OCI-M1 (cell line): ENCODE results near the gene MGMT.
"Not testable (repeated sequence)": the region's sequence is repeated elsewhere in the genome, so short reads cannot be mapped to it uniquely, and the experiment has no call there.

Experiments used
- DNase-seq: peaks from one replicate; lab custom pipeline; 2025; lab: John Stamatoyannopoulos, UW

MGMT gene

DNA sequence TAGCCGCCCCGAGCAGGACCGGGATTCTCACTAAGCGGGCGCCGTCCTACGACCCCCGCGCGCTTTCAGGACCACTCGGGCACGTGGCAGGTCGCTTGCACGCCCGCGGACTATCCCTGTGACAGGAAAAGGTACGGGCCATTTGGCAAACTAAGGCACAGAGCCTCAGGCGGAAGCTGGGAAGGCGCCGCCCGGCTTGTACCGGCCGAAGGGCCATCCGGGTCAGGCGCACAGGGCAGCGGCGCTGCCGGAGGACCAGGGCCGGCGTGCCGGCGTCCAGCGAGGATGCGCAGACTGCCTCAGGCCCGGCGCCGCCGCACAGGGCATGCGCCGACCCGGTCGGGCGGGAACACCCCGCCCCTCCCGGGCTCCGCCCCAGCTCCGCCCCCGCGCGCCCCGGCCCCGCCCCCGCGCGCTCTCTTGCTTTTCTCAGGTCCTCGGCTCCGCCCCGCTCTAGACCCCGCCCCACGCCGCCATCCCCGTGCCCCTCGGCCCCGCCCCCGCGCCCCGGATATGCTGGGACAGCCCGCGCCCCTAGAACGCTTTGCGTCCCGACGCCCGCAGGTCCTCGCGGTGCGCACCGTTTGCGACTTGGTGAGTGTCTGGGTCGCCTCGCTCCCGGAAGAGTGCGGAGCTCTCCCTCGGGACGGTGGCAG lies at the start of gene MGMT:
MGMT (plus strand) TSS at position 539 of the 656 bp plus-strand sequence.
- DNase-seq, result no peak

DNA sequence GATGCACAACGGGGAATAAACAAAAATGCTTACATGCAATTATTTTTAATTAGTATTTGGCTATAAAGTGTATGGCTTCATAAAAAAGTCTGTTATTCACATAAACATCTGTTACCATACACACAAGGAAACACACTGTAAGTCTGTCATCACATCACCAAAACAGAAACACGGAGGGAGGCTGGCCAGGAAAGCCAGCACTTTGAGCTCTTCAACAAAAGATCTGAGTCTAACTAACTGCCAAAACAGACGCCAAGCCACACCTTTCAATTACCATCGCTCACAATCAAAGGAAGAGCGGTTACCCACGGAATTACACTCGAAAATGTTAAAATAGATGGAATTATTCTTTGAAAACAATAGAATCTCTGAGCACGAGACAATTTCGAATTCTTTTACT lies 49.2 kb upstream of the MGMT start:
- no peak for DNase-seq

DNA sequence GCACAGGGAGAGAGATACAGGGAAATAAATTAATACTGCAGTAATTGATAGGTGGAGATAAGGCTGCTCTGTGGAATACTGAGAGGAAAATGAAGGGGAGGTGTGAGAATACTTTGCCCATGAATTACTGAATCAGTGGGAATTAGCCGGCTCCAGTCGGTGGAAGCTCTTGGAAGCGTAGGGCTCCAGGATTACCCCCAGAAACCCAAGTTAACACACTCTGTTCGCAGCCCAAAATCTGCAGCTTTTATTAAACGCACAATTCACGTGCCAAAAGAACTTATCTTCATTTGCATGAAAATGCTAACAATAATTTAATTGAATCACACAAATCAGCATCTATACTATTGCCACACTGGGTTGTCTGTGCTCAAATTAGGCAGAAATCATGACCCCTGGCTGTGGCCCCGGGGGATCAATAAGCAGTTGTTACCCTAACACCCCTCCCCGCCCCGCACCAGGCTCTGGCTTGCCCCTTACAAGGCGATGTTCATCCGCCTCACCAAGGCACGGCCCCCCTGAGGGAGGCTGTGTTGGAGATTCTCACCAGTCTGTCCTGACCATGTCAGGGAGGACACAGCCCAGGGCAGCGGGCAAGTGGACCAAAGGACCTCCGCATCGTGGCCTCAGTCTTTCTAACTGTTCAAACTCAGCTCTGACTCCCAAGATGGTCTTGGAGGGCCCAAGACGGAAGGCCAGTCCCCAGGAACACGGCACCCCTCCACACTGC lies 48.4 kb upstream of the MGMT start:
- DNase-seq, result no peak

DNA sequence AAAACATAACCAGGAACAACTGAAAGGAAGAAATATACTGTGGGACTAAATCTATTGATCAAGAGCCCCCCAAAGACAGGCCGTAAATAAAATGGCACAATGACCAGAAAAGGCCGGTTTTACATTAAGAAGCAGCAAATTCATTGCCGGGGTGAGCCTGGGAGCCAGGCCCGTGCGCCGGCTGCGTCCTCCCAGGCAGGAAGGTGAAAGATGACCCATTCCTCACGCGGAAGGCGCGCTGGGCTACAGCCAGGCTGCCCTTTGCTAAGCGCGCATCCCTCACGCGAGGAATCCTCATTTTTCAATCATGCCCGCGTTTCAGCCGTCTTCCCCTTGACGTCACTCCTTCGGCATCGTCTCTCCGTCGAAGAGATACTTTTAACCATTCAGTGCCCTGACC lies 47.6 kb upstream of the MGMT start:
- no peak for DNase-seq

DNA sequence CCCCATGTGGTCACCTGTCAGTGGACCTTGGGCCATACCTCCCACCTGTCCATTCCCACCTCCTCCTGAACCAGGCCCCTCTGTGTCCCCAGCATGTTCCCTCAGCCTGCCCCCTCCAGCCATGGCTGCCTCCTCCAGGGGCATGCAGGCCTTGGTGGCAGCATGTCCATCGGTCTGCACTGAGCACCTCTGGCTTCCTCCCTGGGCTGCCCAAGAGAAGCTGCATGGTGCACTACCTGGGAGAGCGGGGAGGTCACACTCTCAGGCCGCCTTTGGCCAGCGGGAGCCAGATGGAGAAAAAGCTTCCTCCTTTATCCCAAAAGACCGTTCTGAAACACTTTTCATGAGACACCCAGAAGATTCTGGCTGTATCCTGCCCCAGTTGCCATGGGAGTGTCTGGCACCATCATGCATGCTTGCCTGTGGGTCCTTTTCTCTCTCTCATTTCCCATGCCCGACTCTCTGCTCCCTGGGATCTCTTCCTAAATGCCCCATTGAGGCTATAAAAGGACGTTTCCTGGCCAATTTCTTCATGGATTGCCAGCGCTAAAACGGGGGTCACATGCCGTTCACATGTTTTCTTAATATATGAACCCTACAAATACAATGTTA lies 45.5 kb upstream of the MGMT start:
- DNase-seq, result no peak

DNA sequence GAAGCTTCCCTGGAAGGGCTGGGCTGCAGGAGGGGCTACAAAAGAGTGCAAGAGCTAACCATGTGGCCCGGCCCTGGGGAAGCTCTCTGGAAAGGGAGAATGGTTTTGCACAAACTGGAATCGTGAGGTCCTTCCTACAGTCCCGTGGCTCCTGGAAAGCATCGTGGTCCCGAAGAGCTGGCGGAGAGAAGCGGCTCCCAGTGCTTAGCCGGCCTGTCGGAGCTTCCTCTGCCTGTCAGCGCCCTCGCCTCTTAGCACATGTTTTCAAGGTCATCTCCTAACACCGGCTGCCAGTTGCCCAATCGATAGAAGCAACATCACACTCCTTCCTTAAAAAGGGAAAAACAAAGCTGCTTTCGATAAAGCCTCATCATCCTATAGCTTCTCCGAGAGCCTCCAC lies 42.1 kb upstream of the MGMT start:
- DNase-seq, result no peak

DNA sequence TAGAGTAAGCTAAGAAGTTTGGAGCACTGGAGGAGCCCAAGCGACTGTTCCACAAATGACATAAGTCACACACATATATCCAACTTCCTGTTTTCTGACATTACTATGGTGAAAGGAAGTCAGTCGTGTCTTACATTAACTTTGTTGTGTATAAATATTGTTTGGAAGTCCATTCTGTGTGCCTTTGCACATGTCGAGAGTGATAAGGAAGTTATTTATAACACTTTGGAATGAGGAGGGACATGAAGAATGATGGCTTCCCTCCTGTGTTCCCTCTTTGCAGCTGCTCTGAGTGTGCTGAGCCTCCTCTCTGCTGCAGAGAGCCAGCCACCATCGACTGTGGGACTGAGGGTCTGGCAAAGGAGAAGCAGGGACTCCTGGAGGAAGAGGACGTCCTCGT lies 40.4 kb upstream of the MGMT start:
- DNase-seq, result no peak

DNA sequence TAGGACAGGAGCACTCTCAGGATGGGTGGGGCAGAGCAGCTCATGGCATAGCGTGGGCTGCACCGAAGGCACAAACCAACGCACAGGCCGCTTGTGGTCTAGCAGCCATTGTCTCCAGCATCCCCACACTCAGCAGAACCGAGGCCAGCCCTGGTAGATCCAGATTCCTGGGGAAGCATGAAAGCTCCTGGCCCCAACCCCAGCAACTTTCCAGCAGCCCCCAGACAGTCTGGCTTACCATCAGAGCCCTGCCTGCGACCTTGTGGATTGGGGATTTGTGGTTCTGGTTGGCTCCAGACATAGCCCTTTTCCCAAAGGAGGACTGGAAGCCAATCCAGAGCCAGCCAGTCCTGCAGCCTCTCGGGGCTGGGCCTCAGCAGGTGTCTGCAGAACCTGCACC lies 33.8 kb upstream of the MGMT start:
- no peak for DNase-seq

DNA sequence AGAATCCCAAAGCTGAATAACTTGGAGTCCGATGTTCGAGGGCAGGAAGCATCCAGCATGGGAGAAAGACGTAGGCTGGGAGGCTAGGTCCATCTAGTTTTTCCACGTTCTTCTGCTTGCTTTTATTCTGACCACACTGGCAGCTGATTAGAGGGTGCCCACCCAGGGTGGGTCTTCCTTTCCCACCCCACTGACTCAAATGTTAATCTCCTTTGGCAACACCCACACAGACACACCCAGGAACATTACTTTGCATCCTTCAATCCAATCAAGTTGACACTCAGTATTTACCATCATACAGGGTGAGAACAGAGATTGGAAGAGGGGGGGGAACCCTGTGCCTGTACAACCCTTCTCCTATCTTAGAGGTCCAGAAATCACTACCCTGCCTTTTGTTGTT lies 31.3 kb upstream of the MGMT start:
- DNase-seq, result not testable (repeated sequence)

DNA sequence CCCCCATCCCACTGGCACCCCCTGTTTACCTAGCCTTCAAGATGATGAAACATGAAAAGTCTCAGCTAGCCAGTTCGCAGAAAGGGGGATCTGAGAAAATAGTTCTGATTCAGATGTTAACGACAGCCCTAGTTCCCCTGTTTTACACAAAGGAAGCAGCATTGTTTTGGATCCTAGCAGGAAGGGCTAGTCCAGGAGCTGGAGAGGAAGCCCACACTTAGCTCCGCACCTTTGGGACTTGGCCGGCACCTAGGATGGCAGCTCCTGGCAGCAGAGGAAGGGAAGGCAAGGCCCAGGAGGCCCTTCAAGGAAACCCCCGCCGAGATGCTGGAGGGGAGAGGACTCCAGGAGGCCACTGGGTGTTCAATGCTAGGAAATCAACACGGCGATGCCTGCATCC lies 29.0 kb upstream of the MGMT start:
- no peak for DNase-seq

DNA sequence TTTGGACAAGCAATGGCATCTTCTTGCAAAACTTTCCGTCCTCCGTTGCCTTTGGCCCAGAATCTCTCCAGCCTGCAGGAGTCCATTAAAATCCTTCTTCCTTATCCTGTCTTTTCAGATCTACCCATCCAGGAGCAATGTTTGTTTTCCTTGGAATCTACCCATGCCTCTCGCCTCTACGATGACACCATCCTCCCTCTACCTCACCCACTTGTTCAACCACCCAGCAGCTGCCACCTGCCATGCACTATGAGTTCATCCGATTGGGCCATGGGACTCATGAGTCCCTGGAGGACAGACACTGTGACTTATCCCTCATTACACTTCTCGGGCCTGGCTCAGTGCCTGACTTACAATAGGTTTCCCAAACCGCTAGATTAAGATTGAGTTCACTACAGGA lies 26.8 kb upstream of the MGMT start:
- no peak for DNase-seq

DNA sequence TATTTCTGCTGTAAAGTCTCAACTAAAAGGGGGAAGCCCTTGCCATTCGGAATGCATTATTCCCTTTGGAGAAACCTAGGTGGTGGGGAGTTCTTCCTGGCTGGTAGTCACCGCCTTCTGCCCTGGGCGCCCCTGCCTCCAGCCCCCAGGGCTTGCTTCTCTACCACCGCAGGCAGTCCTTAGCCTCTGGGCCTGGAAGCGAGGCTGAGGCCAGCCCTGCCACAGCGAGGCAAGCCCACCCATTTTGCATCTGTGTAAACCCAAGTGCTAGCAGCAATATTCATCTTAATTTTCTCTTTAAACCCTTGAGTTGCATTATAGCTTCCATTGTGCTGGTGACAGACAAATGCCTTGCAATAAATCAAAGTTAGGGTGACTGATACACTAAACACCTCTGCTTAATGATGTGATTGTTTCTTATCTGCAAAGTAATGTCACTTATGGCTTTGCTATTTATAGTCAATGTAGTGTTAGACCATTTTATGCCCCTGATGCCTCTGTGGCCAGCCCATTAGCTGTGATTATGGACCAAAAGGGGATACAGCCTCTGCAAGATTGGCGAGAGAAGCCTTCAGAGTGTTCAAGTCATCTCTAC lies 26.2 kb upstream of the MGMT start:
- DNase-seq, result no peak

DNA sequence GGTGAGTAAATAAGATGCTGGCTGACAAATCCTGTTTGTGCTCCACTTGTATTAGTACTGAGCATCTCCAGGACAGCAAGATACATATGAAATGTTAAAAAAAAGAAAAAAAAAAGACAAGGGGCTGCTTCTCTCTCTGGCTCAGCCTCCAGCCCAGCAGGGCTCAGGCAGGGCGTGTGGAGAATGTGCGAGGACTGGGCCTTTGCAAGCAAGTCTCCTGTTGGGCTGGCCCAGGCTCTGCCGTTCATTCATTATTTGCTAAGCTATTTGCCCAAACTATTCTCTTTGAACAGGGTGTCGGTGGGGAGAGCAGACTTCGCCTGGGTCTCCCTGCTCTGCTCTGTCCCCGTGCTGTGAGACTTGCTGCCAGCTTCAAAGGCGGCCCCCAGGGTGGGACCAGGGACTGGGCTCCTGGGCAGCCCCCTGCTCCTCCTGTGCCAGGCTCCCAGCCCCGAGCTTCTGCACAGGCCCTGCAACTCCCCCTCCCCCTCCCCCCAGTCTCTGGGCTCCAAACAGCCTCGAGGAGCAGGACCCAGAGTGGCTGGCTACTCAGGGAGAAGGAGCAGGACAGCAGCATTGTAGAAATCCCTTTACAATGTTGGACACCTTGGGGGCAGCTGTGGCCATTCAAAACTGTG lies 25.6 kb upstream of the MGMT start:
- no peak for DNase-seq

DNA sequence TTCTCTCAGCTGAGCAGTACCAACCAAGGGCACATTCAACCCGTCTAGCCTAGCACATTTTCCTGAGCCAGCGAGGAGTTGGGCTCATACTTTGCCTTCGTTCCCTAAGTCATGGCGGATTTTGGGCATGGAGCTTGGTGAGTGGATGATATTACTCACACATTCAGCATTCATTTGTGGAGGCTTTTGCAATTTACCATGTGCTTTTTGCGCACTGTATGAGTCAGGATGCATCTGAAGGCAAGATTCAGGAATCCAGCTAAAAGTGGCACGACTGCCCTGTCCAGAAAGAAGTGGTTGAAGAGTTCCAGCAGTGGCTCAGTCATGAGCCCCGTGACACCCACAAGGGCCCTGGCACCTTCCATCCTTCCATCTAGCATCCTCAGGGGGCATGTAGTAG lies 24.2 kb upstream of the MGMT start:
- no peak for DNase-seq

DNA sequence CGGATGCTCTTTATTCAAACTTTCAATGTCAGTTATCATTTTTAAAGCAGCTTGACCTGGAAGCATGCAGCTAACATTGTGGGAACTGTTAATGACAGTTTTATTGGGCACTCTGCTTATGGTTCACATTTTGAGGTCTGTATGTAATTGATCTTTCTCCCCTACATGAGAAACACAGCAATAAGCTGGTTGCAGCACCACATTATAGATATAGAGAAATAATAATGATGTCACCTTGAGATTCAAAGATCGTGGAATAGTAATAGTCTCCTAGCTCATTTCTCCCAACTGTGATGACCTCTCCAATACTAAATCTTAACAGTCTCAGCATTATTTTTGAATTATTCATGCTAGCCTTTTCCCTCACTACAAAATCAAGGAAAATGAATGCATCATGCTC lies 22.7 kb upstream of the MGMT start:
- DNase-seq, result no peak

DNA sequence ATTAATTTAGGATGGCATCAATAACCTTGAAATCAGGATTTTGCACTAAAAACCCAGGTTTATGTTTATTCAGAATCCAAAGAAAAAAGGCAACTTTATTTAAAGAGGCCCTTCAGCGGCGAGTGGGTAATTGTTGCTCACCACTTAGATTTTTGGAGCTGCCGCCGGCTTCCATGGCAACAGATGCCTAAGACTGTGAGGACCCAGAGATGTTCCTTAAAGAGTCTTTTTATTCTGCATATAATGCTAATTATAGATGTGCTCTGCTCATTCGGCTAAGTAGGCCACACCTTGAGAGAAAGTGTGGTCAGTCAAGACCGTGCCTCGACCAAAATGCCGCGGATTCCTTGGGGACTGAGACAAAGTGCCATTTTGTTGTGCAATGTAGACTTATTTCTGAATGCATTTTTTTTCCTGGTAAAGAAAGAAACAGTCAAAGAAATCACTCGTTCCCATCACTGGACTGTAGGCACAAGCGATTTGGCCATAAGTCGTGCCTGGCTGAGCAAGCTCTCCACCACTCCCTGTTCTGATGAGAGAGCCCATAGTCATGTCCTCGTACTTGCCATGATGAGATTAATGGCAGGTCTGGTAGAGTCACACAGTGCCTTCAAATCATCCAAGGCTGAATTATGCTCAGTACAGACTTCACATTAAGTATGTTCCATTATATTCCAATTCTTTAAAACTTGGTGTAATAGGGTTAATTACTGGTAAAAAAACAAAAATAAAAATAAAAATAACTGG lies 21.4 kb upstream of the MGMT start:
- DNase-seq, result no peak

DNA sequence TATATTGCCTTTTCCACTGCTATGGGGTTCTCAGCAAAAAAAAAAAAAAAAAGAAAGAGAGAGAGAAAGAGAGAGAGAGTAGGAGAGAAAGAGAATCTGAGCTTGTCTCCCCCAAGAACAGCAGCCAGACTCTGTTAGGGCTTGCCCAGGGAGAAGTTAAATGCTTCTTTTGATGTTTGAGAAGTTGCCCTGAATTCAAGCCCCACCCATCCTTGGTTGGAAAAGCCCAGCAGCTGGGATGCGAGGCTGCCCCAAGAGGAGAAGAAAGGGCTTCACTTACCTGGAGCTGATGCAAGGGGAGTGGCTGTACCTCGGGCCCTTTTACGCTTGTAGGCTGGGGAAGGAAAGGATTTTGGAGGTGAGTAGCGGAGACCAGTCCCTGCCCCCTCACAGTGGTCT lies 20.9 kb upstream of the MGMT start:
- DNase-seq, result no peak

DNA sequence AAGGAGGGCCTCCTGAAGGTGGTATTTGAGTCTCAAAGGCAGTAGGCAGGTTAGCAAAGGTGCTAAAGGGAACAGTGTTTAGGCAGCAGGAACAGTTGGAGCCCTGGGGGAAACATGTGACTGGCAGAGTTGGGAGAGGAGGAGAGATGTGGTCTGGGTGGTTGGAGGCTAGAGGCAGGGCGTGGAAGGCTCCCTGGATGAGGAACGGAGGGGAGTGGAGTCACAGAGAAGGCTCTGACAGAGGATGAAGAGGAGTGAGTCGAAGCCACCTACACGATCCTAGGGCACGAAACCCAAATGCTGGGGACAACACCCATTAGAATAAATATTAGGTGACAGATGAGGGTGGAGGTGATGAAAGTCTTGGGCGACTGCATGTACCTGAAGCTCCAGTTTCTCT lies 19.6 kb upstream of the MGMT start:
- no peak for DNase-seq

DNA sequence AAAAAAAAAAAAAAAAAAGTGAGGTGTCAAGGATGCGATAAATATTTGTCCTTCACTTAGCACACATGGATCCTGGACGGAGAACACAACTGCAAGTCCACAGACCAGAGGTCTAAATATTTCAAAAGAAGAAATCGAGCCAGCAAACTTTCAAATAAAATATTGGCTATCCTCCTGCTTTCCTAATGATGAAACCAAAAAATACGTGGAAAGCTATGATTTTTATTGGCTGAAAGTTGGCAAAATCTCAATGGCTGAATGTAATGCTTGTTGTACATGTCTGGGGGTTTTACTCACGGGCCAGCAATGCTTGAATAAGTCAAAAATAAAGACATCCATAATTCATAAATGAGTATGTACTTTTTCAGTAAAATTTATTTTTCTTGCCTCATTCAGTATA lies 19.0 kb upstream of the MGMT start:
- DNase-seq, result no peak

DNA sequence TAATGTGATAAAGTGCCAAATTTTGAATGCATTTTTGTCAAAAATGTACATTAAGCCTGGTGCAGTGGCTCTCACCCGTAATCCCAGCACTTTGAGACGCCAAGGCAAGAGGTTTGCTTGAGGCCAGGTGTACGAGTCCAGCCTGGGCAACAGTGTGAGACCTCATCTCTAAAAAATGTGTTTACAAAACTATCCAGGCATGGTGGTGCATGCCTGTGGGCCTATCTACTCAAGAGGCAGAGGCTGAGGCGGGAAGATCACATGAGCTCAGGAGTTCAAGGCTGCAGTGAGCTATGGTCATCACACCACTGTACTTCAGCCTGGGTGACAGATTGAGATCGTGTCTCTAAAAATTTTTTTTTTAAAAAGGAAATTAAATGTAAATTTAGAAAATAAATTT lies 18.5 kb upstream of the MGMT start:
- DNase-seq, result no peak

DNA sequence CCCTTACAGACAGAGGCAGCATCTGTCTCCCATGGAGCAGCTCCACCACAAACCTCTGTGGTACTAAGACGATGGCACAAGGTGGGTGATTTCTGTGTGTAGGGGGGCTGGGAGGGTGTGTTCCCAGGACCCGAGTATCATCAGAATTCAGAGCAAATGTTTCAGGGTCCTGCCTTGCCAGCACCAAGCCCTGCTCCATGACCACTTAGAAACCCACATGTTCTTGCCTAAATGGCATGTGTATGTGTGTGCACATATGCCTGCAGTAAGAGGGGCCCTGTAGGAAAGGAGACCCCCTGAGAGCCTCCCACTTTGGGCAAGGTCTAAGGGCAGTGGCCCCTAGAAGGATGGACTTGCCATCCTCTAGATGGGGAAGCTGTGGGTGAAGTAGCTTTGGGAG lies 17.1 kb upstream of the MGMT start:
- DNase-seq, result no peak

DNA sequence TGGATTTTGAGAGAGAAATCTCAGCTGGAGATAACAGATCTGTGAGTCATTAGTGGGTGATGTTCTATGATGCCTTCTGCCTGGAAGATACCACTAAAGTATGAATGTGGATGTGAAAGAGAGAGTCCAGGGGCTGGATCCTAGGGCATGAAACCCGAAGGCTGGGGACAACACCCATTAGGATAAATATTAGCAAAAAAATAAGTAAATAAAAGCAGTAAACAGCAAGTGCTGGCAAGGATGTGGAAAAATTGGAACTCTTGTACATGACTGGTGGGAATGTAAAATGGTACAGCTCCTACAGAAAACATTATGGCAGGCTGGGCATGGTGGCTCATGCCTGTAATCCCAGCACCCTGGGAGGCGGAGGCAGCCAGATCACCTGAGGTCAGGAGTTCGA lies 16.6 kb upstream of the MGMT start:
- DNase-seq, result no peak
